Measurements from ENCODE around the gene CCNO.

Gene CCNO

DNA sequence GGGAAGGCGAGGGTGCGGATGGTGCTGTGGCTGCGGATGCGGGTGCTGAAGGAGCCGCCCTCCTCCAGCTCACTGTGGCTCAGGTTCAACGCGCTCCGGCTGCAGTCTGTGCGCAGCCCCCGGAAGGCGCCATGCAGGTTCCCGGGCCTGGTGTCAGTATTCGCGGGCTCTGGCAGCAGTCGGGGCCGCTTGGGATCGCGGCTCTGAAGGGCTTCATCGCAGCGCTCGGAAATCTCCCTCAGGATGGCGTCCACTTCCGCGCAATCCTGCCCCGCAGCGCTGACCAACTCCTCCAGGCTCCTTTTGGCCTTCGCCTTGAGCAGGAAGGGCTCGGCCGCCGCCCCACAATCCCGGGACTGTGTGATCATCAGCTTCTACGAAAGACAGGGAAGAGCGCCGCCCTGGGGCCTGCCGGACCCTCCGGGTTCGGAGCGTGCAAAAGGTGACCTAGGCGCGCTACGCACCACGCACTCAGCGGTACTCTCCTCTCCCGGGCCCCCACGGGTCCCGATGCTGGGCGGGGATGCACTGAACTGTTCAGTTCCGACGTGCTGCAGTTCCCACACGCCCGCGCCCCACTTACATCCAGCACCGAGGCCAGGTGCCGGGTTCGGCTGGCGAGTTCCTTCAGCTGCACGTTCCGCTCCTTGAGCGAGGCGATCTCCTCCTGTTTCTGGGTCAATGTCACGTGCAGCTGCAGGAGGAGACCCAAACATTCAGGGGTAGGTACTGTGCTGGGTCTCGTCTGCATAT, 12.8 kb downstream of the CCNO start (continued):
- TF ChIP-seq ZNF473 (tag by site-specific recombination; IDR thresholded peaks at IDR 0.05) (no peak), ZFP41 (tag by site-specific recombination; IDR thresholded peaks at IDR 0.05; ENCODE audit: borderline replicate concordance) (no peak), ZNF391 (tag by site-specific recombination; IDR thresholded peaks at IDR 0.05; ENCODE audit: borderline replicate concordance, low read depth) (no peak), ZBTB20 (tag by site-specific recombination; IDR thresholded peaks at IDR 0.05) (no peak), GLI2 (tag by site-specific recombination; IDR thresholded peaks at IDR 0.05; ENCODE audit: borderline replicate concordance, low read depth) (no peak), OSR2 (tag by site-specific recombination; IDR thresholded peaks at IDR 0.05) (no peak), ZNF843 (tag by site-specific recombination; IDR thresholded peaks at IDR 0.05) (no peak), ZNF670 (tag by site-specific recombination; IDR thresholded peaks at IDR 0.05; ENCODE audit: low read depth) (no peak), ZNF324 (tag by site-specific recombination; IDR thresholded peaks at IDR 0.05) (no peak)
- TF ChIP-seq, protein P1, sequence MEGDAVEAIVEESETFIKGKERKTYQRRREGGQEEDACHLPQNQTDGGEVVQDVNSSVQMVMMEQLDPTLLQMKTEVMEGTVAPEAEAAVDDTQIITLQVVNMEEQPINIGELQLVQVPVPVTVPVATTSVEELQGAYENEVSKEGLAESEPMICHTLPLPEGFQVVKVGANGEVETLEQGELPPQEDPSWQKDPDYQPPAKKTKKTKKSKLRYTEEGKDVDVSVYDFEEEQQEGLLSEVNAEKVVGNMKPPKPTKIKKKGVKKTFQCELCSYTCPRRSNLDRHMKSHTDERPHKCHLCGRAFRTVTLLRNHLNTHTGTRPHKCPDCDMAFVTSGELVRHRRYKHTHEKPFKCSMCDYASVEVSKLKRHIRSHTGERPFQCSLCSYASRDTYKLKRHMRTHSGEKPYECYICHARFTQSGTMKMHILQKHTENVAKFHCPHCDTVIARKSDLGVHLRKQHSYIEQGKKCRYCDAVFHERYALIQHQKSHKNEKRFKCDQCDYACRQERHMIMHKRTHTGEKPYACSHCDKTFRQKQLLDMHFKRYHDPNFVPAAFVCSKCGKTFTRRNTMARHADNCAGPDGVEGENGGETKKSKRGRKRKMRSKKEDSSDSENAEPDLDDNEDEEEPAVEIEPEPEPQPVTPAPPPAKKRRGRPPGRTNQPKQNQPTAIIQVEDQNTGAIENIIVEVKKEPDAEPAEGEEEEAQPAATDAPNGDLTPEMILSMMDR (tag by site-specific recombination; IDR thresholded peaks at IDR 0.05): no peak
- TF ChIP-seq, protein P2, sequence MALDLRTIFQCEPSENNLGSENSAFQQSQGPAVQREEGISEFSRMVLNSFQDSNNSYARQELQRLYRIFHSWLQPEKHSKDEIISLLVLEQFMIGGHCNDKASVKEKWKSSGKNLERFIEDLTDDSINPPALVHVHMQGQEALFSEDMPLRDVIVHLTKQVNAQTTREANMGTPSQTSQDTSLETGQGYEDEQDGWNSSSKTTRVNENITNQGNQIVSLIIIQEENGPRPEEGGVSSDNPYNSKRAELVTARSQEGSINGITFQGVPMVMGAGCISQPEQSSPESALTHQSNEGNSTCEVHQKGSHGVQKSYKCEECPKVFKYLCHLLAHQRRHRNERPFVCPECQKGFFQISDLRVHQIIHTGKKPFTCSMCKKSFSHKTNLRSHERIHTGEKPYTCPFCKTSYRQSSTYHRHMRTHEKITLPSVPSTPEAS (tag by site-specific recombination; IDR thresholded peaks at IDR 0.05): no peak

DNA sequence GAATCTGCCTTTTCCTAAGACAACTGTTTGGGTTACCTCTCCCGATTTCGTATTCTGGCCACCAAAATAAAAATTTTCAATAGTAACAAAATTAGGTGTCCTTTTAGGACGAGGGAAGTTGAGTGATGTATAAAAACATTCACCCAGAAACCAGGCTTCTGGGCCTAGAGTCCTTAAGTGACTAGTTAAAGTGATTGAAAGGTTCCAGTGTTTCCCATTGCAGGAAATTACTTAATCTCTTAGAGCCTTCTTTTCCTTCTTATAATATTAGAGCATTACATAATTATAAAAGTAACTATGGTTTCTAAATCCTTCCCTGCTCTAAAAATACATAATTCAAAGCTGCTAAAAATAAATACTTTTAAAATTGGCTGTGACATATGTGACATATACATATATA, 13.6 kb downstream of the CCNO start:
- ChIA-PET POLR2A (no interaction called here), CTCF (no interaction called here)

More for the DNA sequence above, 13.6 kb downstream of the CCNO start:
- Histone ChIP-seq H3K27ac (ENCODE audit: extremely low read depth, low read depth, low read length) (no peak overlapping the region), H3K9me3 (ENCODE audit: control insufficient read depth, insufficient read depth, low read depth, low read length) (no peaks in the 10 kb centered on the region), H3K4me1 (ENCODE audit: control insufficient read depth, insufficient read depth, low read length) (no peaks in the 10 kb centered on the region), H3K36me3 (ENCODE audit: control insufficient read depth in 2 of 2, insufficient read depth in 1 of 2, low read length in 2 of 2) (peaks cover 0 to 21% of the 10 kb centered on the region in 2 experiments; a peak in 1 of 3 replicates), H3K4me3 (ENCODE audit: low read depth, low read length) (no peak overlapping the region)
- TF ChIP-seq ZSCAN30 (tag by site-specific recombination; IDR thresholded peaks at IDR 0.05): no peak
- no peak for TF ChIP-seq ZNF600 (tag by site-specific recombination; IDR thresholded peaks at IDR 0.05)
- TF ChIP-seq, protein P3, sequence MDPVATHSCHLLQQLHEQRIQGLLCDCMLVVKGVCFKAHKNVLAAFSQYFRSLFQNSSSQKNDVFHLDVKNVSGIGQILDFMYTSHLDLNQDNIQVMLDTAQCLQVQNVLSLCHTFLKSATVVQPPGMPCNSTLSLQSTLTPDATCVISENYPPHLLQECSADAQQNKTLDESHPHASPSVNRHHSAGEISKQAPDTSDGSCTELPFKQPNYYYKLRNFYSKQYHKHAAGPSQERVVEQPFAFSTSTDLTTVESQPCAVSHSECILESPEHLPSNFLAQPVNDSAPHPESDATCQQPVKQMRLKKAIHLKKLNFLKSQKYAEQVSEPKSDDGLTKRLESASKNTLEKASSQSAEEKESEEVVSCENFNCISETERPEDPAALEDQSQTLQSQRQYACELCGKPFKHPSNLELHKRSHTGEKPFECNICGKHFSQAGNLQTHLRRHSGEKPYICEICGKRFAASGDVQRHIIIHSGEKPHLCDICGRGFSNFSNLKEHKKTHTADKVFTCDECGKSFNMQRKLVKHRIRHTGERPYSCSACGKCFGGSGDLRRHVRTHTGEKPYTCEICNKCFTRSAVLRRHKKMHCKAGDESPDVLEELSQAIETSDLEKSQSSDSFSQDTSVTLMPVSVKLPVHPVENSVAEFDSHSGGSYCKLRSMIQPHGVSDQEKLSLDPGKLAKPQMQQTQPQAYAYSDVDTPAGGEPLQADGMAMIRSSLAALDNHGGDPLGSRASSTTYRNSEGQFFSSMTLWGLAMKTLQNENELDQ (tag by site-specific recombination; IDR thresholded peaks at IDR 0.05; ENCODE audit: low read depth): no peak
- TF ChIP-seq, protein P4, sequence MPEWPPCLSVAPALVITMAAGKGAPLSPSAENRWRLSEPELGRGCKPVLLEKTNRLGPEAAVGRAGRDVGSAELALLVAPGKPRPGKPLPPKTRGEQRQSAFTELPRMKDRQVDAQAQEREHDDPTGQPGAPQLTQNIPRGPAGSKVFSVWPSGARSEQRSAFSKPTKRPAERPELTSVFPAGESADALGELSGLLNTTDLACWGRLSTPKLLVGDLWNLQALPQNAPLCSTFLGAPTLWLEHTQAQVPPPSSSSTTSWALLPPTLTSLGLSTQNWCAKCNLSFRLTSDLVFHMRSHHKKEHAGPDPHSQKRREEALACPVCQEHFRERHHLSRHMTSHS (tag by site-specific recombination; IDR thresholded peaks at IDR 0.05): no peak
- TF ChIP-seq, protein P5, sequence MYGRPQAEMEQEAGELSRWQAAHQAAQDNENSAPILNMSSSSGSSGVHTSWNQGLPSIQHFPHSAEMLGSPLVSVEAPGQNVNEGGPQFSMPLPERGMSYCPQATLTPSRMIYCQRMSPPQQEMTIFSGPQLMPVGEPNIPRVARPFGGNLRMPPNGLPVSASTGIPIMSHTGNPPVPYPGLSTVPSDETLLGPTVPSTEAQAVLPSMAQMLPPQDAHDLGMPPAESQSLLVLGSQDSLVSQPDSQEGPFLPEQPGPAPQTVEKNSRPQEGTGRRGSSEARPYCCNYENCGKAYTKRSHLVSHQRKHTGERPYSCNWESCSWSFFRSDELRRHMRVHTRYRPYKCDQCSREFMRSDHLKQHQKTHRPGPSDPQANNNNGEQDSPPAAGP (tag by site-specific recombination; IDR thresholded peaks at IDR 0.05): no peak

All from HEK293 (cell line).